ENCODE results near the gene FAM107B.
"Not testable (repeated sequence)": the region's sequence is repeated elsewhere in the genome, so short reads cannot be mapped to it uniquely, and the experiment has no call there.

The FAM107B gene

GRCh38 chr10:14659137-14659536, 115.6 kb downstream of the FAM107B start:
- DNase-seq: not testable (repeated sequence)

- no peak for DNase-seq
These were observed 116.2 kb downstream of the FAM107B start for GRCh38 chr10:14658331-14659127.

GRCh38 chr10:14656052-14656730, 118.5 kb downstream of the FAM107B start:
- DNase-seq: no peak

DNA sequence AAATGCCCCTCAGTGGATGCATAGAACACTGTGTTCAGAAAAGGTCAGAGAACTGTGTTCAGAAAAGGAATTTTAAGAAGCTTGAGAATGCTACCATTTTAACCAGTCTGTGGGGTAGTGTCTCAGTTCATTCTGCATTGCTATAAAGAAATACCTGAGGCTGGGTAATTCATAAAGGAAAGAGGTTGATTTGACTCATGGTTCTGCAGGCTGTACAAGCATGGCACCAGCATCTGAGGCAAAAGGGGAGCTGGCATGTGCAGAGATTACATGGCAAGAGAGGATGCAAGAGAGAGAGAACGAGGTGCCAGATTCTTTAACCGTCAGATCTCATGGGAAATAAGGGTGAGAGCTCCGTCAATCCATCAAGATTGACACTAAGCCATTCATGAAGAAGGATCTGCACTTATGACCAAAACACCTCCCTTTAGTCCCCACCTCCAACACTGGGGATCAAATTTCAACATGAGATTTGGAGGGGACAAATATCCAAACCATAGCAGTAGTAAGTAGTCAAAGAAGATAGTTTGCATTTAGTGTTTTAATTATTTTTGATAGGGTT, 119.8 kb downstream of the FAM107B start:
- DNase-seq: no peak

DNA sequence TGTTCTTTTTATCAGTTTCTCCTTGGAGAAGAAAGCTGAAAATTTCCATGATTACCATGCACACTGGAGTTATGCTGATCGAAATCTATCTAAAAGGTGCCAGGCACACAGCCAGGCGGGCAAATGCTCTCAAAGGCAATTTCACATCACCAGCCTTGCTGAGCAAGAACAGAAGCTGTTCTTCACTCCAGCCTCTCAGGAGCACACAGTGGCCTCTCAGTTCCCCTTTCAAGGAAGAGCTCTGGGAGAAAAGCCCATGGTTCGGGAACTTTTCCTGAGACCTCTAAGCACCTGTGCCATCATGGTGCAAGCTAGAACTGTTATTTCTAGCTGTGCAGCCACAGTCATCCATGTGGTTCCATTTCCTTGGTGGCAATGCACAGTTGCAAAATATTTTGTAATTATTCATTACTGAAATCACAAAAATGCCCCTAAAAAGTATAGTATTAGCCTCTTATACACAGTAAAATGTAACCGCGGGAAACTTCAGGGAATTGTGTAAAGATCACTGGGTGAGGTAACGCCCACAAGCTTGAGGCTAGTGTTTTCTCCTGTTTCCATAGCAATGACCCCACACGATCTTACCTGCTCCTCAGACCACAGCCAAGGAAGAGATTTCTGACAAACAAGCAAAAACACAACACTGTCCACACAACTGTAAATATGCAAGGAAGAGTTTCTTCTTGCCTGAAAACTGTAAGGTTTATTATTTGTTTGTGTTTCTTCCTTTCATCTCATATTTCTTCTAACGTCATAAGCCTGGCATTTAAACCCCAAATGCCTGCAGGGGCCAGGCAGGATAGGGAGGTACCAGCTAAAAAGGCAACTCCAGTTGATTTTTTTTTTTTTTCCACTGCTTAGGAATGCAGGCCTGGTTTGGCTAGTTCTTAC, 121.2 kb downstream of the FAM107B start:
- no peak for DNase-seq

DNA sequence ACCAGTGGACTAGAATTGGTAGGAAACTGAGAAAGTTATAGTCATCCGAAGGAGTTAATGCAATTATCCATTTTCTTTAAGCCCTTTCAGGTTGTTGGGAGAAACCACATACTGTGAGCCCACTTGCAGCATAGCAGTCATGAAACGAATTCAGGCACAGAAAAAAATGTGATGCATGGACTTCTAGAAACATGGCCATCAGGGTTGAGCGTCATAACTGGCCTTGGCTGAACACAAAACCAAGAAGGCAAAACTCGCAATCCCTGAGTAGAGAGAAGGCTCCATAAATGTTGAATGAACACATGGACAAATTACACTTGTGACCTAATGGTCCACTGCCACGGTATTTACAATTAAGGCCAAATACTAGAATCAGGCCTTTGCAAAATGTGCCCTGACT, 121.9 kb downstream of the FAM107B start:
- DNase-seq: no peak

DNA sequence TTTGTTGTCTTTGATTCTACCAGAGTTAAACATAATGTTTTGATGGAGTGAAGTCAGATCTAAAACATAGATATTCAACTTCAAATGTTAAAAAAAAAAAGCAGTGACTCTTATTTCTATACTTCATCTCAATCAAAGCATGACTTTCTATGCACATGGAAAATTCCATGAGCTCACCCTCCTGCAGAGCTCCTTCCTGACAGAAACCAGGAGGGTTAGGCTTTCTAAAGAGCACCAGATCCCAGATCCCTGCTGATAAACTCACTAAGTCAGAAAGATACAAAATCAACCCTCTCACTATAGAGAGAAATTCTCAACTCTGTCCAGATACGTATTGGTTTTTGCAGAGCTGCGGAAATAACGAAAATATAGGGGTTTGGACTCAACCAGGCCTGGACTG, 122.6 kb downstream of the FAM107B start:
- no peak for DNase-seq

GRCh38 chr10:14649739-14650138, 125.0 kb downstream of the FAM107B start:
- no peak for DNase-seq

GRCh38 chr10:14648946-14649345, 125.8 kb downstream of the FAM107B start:
- no peak for DNase-seq

DNA sequence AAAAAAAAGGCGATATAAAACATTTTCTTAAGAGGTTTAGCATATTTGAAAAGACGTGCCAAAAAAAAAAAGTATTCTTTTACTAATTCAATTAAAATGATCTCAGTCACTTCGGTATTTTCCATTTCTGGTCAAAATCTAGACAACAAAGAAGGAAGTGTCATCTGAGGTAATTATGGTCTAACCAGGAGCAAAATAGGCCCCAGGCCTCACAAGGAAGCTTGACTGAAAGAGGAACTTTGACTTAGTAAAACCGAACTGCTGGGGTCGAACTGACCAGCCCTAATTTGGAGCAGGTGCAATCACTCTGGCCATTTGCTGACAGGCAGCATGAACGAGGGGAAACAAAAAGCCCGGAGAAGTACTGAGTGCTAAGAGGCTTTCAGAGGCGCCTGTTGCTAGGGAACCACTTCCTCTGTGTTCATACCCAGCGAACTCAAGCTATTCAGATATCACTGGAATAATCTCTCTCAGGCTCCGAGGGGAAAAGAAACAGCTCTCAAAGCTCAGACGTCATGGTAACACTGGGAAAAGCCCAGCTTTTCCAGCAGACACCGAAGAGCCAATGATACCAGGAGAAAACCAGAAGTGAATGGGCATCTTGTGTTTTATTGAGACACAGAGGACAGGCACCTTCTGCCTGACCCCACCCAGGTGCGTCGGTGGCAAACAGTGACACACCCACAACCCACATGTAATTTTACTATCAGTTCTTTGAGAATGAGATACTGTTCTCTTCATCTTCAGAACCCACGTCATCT, 126.5 kb downstream of the FAM107B start:
- DNase-seq: no peak

GRCh38 chr10:14645239-14645960, 129.3 kb downstream of the FAM107B start:
- no peak for DNase-seq

GRCh38 chr10:14639637-14640036, 135.1 kb downstream of the FAM107B start:
- no peak for DNase-seq

- DNase-seq: no peak
These were observed 139.5 kb downstream of the FAM107B start for GRCh38 chr10:14635043-14635710.

- DNase-seq: not testable (repeated sequence)
These were observed 140.1 kb downstream of the FAM107B start for GRCh38 chr10:14634572-14634971.

GRCh38 chr10:14625765-14626525, 148.8 kb downstream of the FAM107B start:
- DNase-seq: no peak

GRCh38 chr10:14625192-14625631, 149.5 kb downstream of the FAM107B start:
- no peak for DNase-seq

DNA sequence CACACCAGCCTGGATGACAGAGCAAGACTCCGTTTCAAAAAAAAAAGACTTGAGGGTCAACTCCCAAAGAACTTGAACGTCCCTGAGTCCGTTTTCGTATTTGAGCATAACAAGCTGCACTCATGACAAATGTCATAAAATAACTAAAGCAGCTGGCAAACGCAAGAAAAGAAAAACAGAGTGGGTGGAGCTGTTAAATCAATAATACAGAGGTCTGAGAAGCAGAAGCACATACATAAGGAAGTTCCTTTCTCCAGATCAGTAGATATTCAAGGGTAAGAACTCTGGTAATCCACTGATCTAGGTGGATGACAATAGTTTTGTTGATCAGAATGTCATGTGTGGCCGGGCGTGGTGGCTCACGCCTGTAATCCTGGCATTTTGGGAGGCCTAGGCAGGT, 150.1 kb downstream of the FAM107B start:
- no peak for DNase-seq

- no peak for DNase-seq
These were observed 150.8 kb downstream of the FAM107B start for GRCh38 chr10:14623931-14624330.

GRCh38 chr10:14621037-14621436, 153.7 kb downstream of the FAM107B start:
- DNase-seq: no peak

GRCh38 chr10:14618674-14619073, 156.0 kb downstream of the FAM107B start:
- DNase-seq: no peak
